Esophagus squamous epithelium (tissue), 4 donors: ENCODE results near the gene GRID2.

ENCODE experiments used
- CTCF ChIP-seq, 6 experiments: fragments of 450-650 bp in 4 of 6; fragments of 200-600 bp in 2 of 6; sonication (generic) in 2 of 6; IDR thresholded peaks; one replicate each; pipeline ENCODE4 v1.5.1; 2016 to 2019; ENCODE audit warnings: antibody characterized with exemption in 6 of 6, mild to moderate bottlenecking in 4 of 6, moderate library complexity in 4 of 6
- POLR2A ChIP-seq, 4 donors: fragments of 450-650 bp; IDR thresholded peaks; one replicate each; pipeline ENCODE4 v1.6.1; 2017; ENCODE audit warnings: antibody characterized with exemption in 4 of 4, mild to moderate bottlenecking in 4 of 4, moderate library complexity in 3 of 4

- no peak for TF ChIP-seq CTCF (IDR thresholded peaks at IDR 0.05)
- no peak for TF ChIP-seq POLR2A (IDR thresholded peaks at IDR 0.05)
Observed at GRCh38 chr4:93802045-93802444, 1498.3 kb downstream of the GRID2 start.
